GM12872 (cell line): ENCODE measurements around the gene SOX5.

Source experiments
- CTCF ChIP-seq: IDR thresholded peaks from 3 replicates; pipeline ENCODE4 v1.5.1; 2011; ENCODE audit warnings: low read depth, mild to moderate bottlenecking, low read length, moderate library complexity; ENCODE audit not compliant: insufficient read depth

Gene SOX5

GRCh38 chr12:23503544-23503943 lies 445.9 kb downstream of the SOX5 start:
- TF ChIP-seq CTCF = no peak

GRCh38 chr12:23502259-23502658 lies 447.2 kb downstream of the SOX5 start:
- TF ChIP-seq CTCF = no peak

DNA sequence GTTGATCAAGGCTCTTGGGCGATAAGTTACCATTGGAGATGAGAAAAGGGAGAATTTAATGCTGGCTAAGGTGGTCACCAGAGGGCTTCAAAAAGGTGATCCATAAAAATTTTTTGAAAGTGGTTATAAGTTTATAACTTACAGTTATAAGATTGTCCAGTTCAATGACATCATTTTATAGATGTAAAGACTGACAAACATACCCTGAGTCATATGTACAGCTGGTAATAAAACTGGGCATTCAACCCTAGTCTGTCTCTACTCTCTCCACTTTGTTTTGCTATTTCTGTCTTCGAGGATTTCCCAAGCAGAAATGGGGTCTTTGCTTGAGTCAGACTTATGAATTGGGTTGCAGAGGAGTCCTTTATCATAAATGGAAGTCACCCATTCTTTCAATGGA lies 454.0 kb downstream of the SOX5 start:
- TF ChIP-seq CTCF = no peak

GRCh38 chr12:23493672-23494071 lies 455.8 kb downstream of the SOX5 start:
- no peak for TF ChIP-seq CTCF

- TF ChIP-seq CTCF = no peak
These were observed 461.3 kb downstream of the SOX5 start for GRCh38 chr12:23488130-23488529.

- no peak for TF ChIP-seq CTCF
These were observed 465.2 kb downstream of the SOX5 start for GRCh38 chr12:23484238-23484637.

DNA sequence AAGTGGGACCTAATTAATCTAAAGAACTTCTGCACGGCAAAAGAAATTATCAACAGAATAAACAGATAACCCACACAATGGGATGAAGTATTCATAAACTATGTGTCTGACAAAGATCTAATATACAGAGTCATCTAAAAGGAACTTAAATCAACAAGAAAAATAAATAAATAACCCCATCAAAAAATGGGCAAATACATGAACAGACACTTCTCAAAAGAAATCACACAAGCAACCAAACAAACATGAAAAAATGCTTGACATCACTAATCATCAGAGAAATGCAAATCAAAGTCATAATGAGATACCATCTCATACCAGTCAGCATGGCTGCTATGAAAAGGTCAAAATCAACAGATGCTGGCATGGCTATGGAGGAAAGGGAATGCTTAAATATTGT lies 466.9 kb downstream of the SOX5 start:
- no peak for TF ChIP-seq CTCF
